NCI-H2107 treated with DMSO at 0.1 percent for 48 hours (cell line): ENCODE results near the gene GLRA1.
"Not testable (repeated sequence)": the region's sequence is repeated elsewhere in the genome, so short reads cannot be mapped to it uniquely, and the experiment has no call there.

Experiments
- DNase-seq: peaks from one replicate; lab custom pipeline; 2025; ENCODE audit not compliant: unreplicated experiment; lab: John Stamatoyannopoulos, UW

GLRA1 gene

DNA sequence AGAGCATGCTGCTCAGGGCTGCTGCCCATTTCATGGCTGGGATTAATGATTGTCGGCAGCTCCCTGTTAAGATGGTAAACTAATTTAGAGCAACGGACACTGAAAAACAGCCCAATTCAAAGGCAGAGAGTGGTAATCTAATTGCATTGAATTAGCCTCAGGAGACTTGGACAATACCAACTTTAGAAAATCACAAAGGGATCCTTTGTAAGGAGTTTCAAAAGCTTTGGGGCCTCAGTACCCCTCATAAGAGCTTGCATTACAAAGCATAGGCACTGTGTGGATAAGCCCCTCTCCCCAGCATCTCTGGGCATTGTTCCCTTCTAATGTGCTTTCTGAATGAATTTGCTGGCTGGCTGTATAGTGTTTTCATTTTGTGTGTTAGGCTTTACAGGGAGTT, 6.7 kb downstream of the GLRA1 start:
- no peak for DNase-seq

DNA sequence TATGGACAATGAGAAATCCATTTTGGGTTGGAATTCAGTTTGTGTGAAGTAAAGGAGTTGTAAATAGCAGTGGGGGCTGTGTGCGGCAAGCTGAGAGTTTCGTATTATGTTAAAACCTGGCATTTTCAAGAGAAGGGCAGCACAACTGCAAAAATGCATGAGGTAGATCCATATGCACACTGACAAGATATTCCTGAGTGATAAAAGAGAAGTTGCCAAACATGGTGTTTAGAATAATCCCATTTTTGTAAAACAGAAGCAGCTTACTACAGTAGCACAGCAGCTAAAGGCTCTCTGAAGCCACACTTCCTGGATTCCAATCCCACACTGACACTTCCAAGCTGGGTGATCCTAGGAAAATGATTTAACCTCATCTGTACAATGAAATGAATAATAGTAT, 11.2 kb downstream of the GLRA1 start:
- DNase-seq = no peak

DNA sequence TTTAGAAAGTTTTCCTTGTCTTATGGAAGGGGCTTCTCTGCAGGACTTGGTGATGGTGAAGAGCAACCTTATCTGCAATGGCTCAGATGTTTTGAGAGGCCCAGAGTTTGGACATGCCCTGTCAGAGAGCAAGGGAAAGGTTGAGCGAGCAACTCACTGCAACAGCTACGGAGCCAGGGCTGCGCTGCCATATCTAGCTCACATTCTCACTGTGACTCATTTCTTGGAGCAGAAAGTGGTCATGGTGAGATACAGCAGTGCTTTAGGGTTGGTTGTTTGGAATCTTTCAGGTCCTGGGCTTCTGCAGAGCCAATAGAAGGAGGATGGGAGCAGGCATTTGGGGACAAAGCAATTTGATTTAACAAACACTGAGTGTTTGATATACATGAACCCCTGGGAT, 12.3 kb downstream of the GLRA1 start:
- no peak for DNase-seq

DNA sequence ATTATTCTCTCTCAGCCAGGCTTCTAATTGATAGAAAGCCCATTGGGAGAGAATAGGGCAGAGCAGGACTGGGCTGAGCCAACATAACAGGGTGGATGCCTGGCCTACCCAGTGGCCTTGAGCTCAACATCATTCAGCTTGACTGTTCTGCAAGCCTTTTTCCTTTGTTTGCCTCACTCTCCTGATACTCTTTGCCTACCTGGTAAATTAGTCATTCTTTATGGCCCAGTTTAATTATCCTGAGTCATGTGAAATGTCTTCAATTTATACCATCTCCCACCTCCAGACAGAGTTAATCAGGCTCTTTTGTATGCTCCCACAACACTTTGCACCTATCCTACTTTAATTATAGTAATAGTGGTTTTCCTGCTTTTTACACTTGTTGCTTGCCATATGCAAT, 13.6 kb downstream of the GLRA1 start:
- DNase-seq = no peak

DNA sequence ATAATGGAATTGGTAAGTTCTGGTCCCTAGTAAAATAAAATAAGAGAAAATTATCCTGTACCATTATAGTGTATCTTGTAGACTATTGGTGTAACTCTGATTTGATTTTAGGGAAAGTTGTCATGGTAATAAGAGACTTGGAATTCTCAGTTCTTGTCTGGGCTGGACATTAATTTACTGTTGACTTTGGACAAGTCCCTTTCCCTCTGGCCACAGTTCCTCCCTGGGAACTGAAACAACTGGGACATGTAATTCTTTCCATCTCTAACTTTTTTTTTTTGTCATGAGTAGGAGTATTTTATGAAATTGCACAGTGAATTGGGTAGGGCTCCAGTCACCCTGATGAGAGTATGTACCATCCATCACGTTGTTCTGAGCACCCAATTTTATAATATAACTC, 15.0 kb downstream of the GLRA1 start:
- DNase-seq = no peak

DNA sequence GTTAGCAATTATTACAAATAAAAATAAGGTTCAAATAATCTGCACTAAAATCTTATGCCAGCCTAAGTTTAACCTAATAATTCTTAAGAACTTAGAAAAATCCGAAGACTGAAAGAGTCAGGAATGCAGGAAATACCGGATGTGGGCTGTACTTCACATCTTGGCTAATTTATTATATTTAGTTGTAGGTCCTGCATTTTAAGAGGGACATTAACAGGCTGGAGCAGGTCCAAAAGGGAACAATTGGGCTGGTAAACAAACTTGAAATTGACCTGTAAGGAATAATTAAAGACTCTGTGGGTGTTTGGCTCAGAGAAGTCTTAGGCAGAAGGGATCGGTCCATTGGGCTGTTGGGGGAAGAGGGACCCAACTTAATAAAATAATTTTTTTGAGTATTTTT, 18.4 kb downstream of the GLRA1 start:
- DNase-seq = no peak

DNA sequence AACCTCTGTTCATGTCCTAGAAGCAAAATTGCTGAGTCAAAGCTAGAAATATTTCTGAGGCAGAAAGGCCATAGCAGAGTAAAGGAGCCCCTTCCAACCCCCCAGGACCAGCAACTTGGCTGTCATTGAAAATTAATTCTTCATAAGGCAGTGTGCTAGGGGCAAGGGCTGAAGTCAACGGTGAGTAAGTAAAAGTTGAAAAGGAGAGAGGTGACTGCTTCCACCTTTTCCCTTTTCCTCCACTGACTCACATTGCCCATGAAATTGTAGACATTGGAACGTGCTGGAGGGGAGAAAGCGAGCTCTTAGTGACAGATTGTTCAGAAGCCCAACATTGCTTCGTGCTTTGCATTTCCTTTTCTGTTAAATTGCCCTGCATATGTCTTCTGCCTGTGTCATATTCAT, 19.1 kb downstream of the GLRA1 start:
- no peak for DNase-seq

DNA sequence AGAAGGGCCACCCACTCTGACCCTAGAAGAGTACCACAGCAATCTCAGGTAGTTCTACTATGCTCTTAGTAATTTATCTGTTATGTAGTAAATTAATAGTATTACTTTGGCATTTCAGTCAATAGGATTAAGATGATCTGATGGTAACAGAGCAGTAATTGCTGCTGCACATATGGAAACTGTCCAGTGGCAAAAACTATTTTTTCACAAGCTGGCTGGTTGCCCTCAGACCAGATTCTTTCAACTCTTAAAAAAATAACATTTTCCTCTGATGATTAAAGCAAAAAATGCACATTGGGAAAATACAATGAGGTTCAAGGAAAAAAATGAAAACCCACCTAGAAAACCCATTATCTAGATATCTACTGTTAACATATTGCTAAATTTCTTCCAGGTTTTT, 19.7 kb downstream of the GLRA1 start:
- DNase-seq = no peak

DNA sequence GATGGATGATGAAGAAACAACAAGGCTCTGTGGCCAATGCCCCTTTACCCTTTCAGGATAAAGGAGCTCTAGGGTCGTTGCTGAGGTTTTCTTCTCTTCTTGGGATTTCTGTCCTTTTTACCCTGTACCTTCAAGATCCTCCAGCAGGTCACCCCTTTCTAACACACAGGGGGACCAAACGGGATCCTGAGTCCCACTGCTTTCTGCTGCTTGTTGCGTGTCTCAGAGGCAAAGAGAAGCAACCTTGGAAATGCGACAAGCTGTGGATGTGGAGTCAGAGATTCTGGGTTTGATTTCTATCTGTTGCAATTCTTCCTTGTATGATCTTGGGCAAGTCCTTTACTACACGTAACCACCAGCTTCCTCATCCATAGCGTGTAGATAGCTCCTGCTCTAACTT, 20.5 kb downstream of the GLRA1 start:
- no peak for DNase-seq

DNA sequence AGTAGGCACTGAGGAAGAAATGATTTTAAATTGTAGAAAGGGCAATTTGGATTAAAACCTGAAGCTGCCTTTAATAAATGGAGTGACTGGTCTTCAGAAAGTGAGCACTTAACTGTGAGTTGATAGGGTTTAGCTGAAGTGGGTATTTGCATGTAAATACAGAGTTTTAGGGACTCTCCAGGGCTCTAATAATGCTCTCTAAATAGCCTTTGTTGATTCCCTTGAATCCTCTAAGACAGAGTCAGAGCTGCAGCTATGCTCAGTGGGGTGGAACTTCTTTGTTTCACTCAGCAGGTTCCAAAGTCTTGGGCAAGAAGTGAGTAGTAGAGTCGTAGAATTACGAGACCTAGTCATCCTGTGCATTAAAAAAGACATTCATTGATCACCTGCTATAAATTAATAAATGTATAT, 21.4 kb downstream of the GLRA1 start:
- DNase-seq = no peak

DNA sequence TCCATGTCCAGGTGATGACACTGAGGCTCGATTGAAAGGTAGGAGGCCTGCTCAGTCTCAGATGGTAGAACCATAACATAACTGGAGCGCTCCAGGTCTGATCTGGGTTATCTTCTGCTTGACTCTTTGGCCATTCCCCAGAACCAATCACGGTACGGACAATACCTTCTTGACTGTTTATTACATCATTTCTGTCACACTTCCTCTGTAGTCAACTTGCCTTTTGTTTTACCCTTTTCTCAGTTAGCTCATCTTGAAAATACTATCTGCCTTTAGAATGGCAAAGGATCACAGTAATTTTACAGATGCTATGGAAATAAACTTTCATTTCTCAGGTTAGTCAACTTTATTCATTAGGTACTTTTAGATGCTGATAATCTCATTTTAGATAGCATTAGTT, 22.4 kb downstream of the GLRA1 start:
- DNase-seq = no peak

DNA sequence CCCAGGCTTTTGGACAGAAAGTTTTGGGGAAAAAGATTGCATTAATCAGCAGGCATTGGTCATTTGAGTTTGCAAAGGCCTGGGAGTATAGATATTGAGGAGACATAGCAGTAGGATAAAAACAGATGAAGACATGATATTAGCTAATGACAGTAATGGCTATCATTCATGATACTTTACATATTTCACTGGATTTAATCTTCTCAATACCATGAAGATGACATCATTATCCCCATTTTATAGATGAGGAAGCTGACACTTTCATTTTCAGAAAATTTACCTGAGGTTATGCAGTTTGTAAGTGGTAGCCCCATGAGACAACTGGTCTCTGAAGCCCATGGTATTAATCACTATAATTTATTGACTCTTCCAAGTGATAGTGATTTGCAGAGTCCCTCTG, 23.0 kb downstream of the GLRA1 start:
- DNase-seq = no peak

DNA sequence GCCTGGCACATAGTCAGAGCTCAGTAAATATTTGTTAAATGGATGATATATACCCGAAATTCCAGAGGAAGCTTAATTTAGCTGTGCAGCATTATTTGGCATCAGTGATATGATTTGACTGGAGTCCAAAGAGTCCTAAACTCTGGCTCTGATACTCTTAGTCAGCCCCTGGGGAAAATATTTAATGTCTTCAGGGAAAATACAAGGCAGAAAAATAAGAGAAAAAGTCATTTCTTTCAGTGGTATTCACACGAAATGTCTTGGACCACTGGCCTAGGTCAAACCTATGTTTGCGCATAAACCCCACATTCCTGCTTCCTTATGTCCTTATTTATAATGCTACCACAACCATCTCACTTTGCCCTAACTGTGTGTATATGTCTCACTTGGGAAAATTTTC, 23.8 kb downstream of the GLRA1 start:
- DNase-seq = no peak

DNA sequence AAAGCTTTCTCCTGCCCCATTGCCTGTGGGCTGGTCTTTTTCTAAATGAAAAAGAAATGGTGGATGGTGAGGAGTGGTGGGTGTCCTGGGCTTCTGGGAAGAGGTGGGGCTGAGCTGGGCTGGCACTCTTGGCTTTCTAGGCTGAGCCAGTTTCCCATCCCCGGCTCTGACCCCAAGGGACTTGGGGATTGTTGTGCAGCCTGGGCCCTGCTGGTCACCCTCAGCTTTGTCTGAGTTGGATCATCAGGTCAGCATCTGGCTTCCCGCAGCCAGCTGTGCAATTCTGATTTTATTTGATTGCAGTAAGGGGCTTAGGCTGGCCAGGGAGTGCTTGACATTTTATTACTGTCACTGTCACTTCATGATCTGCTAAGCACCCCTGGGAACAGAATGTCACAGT, 25.3 kb downstream of the GLRA1 start:
- no peak for DNase-seq

DNA sequence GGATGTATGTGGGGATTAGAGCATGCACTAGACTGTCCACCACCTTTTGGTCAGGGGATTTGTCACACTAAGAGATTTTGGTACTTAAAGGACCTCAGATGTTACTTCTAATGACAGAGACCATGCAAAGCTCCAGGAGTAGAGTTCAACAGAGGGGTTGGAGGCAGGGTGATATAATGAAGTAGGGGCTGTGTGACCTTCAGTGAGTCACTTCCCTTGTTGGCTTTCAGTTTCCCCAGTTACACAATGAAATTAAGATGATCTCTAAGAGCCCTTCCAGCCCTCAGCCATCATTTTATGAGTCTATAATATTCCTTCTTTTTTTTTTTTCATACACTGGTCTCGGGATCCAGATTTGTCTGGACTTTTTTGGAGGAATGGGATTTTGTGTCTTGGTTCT, 26.8 kb downstream of the GLRA1 start:
- DNase-seq = no peak

DNA sequence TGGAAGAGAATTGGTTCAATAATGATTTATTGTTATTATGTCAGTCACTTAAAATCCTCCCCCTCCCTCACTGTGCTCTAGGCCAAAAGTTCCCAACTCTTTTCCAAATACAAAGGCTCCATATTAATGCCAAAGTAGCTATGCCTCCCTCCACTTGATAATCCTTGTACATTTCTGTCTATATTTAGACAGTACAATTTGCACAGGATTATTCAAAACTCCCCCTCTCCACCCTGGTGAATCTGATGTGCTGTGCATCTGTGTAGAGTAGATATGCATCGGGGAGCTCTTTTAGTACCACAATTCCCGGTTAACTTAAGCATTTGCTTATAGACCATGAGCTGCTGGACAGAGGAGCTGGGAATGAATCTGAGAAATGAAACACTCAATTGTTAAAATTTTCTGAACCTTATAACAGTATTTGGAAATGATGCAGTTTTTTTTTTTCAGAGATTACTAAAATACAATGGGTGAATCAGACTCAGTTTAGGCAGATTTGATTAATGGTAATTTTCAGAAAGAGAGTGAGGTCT, 27.6 kb downstream of the GLRA1 start:
- DNase-seq = no peak

DNA sequence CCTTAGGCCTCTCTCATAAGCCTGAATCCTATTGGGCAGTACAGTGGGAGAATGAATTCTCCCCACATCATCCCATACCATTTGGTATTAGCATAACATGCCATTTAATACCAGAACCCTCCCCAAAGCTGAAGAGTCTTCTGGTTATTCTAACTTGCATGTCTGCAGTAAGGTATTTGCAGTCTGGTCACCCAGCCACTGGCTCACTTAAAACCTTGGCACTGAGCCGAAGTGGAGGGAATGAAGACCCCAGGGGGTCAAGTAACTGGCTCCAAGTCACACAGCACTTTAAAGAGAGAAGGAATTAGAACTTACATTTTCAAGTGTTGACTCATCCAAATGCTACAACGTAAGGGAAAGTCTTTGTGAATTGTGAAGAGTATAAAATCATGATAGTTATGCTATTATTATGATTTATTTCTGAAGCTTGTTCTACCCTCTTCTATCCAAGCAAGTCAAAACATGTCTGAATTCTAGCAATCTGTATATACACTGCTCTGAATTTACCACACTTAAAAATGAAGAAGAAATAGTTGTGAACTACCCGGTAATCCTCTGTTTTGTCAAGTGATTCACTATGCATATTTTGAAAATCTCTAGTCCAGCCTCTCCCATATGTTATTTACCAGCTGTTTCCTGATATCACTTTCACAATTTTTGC, 28.5 kb downstream of the GLRA1 start:
- DNase-seq = no peak

DNA sequence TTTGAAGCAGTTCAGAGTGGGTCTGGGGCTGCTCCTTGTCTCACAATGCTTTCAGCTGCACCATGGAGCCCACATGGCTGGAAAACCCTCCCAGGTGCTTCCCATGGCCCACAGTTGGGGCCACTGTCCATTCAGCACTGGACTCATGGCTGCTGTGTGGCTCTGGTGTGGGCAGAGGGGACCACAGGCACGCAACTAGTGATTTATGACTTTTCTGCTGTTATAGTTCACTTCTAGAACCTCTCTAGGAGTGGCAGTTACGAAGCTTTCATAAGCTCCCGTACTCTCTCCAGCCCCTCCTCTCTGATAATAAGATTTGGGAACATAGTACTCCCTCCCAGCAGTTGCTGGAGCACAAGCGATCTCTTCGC, 29.0 kb downstream of the GLRA1 start:
- DNase-seq = no peak

DNA sequence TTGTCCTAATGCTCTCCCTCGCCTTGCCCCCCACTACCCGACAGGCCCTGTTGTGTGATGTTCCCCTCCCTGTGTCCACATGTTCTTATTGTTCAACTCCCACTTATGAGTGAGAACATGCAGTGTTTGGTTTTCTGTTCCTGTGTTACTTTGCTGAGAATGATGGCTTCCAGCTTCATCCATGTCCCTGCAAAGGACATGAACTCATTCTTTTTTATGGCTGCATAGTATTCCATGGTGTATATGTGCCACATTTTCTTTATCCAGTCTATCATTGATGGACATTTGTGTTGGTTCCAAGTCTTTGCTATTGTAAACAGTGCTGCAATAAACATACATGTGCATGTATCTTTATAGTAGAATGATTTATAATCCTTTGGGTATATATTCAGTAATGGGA, 31.2 kb downstream of the GLRA1 start:
- DNase-seq = not testable (repeated sequence)

DNA sequence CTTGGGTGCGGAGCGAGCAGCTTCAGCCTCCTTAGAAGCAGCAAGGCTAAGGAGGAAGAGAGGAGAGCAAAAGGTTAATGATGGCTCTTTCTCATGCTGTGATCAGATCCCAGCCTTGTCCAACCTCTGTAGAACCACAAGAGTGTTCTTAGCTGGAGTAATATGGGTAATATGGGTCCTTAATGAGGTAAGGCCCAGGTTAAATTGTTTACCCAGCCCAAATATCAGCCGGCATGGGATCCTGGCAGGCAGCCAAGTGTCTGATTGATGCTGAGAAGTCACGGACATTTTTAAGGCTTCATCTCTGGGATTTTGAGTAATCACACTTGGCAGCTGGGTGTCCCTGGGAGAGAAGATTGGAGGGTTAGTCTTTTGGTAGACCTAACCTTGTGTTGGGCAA, 32.3 kb downstream of the GLRA1 start:
- no peak for DNase-seq

DNA sequence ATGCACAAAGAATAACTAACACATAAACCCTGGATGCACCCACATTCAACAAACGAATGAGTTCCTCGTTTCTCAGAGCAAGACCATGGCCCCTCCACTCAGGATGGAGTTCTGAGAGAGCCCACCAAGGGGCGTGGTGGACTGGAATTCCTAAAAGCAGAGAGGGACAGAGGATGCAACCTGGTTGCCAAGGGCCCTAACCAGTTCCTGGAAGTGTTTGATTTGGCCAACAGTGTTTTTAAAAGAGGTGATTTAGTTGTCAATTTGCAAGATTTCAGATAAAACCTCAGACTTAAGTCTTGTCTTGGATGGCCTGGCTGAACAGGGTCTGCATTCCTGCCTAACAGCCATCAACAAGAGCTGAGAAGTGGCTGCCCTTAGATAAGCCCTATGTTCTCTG, 34.4 kb downstream of the GLRA1 start:
- DNase-seq = no peak

DNA sequence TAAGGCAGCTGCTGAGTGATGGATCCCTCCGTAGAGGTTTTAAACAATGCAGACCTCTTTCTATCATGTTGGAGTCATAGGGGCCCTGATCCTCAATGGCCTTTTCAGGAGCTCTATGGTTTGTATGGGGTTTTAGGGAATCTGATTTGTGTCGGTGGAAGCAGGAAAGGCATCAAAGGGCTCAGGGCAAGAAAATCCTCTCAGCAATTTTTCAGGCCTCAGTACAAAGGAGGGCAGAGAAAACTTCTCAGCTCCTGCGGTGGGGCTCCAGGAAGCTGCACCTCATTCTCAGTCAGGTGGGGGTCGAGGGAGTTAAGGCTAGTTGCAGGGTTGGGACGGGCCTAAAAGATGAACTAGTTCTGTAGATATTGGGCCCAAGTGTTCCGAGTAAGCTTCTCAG, 35.0 kb downstream of the GLRA1 start:
- DNase-seq = no peak

DNA sequence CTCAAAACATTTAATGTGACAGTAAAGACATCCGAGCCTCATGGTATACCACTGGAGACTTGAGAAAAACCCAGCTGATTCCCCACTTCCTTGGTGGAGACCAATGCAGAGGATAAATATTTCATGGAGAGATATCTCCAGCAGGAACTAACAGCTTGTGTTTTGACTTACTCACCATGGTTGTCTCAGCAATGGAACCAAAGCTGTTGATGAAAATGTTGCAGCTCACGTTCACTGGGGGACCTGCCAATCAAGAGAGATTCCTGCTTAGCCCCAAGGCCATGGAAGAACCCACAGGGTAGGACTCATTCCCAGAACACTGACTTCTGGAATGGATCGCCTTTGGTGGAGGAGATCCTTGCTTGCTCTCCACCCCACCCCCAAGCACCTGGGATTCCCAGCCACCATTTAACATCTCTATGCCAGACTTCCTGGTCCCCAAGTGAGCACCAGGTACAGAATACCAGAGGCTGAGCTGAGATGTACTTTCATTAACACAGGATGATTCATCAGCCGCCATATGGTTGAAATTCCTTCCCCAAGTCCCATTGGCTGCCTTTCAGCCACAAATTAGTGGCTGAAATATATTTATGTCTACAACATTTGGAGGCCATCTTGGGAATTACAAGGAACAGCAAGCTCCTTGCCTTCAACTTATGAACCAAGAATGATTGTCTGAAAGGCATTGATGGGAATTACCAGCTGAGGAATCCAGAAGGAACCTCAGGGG, 37.9 kb downstream of the GLRA1 start:
- no peak for DNase-seq
